Measurements from ENCODE around the gene PER2.

The PER2 gene

DNA sequence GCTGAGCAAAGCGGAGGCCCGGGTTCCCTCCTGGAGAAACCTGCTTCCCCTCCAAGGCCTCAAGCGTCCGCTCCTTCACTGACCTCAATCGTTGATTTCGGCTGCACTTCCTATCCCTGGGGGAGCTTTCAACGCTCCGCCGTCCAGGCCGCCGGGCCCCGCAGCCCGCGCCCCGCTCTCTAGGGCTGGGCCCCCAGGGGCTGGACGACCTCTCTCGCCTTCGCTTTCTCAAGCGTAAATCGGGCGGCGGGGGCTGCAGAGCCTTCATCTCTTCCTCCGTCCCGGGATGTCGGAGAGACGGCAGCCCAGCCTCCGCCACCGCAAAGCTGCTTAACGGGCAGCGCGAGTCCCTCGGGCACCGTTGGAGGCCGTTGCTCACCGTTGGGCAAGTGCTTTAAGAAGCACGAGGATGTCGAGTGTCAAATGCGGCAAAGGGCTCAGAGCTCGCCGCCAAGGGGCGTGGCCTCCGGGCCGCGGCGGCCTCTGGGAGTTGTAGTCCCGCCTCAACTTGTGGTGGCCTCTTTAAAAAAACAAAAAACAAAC is 57.1 kb downstream of the PER2 start:
- DNase-seq (ENCODE audit: low spot score), result no peak

DNA sequence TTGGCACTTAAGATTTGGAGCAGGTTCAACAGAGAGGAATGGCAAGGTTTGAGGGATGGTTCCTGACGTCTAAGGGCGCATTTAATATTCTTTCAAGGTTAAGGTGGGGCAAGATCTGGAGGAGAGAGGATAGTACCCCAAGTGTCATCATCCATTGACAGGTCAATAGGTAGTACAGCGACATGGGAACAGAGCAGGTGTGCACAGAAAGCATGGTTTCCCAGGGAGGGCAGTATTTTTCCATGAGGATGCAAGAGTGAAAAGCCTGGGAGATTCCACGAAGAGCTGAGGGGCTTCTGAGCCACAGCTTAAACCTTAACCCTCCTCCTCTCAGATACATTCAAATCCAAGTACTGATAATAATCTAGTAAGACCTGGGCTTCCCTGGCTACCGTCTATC is 57.7 kb downstream of the PER2 start:
- no peak for DNase-seq (ENCODE audit: low spot score)

DNA sequence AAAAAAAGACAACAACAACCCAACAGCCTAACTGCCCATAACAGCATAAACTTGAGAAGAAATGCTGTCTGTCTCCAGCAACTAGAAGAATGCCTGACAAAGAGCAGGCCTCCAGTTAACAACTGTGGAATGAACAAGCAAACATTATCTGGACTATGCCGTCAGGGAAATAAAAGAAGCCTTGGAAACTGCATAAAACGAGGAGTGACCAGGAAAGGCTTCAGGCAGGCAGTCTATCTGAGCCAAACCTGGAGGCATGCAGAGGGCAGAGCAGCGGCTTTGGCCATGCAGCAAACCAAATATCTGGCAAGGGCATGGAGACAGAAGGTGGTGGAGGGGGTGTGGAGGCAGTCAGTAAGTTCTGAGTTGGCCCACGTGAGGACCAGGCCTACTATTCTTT is 59.7 kb downstream of the PER2 start:
- no peak for DNase-seq (ENCODE audit: low spot score)

GRCh38 chr2:238227587-238228032 is 60.8 kb downstream of the PER2 start:
- DNase-seq (ENCODE audit: low spot score), result no peak

DNA sequence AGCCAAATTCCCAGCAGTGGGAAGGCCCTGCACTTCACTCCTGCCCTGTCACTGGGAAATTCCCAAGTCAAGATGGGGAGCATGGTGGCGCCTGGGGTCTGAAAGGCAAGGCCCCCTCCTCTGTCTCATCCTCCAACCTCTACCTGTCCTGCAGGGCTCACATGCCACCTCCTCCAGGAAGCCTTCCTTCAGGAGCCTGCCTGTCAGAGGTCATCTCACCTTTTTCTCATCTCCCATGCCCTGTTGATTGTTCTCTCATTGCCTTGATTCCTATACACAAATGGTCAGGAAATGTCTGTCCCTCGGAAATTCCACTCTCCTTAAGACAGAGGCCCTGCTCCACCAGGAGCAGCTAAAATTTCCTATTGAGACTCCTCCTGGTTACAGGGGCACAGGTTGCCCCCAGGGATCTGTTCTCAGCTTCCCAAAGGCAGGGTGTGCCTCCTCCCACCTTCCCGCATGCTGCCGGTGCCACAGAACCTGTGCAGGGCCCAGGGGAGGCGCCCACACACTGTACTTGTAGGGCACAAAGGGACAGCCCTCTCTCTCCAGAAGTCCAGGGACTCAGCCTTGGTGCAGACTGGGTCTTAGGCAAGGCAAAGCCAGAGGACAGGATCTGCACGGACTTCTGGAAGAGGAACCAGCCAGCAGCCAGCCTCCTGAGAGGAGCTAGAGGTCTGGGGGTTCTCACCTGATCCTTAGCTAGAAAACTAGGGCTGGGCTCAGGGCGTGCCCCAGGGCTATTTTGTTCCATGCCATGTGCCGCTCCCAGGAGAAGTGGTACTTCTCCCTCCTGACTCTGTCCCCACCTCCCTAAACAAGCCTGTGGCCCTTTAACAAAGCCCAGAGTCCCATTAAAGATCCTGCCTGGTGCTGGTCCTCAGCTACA is 61.5 kb downstream of the PER2 start:
- no peak for DNase-seq (ENCODE audit: low spot score)

GRCh38 chr2:238225911-238226697 is 62.3 kb downstream of the PER2 start:
- no peak for DNase-seq (ENCODE audit: low spot score)

- DNase-seq (ENCODE audit: low spot score), result no peak
These were observed 63.3 kb downstream of the PER2 start for GRCh38 chr2:238225121-238225520.

DNA sequence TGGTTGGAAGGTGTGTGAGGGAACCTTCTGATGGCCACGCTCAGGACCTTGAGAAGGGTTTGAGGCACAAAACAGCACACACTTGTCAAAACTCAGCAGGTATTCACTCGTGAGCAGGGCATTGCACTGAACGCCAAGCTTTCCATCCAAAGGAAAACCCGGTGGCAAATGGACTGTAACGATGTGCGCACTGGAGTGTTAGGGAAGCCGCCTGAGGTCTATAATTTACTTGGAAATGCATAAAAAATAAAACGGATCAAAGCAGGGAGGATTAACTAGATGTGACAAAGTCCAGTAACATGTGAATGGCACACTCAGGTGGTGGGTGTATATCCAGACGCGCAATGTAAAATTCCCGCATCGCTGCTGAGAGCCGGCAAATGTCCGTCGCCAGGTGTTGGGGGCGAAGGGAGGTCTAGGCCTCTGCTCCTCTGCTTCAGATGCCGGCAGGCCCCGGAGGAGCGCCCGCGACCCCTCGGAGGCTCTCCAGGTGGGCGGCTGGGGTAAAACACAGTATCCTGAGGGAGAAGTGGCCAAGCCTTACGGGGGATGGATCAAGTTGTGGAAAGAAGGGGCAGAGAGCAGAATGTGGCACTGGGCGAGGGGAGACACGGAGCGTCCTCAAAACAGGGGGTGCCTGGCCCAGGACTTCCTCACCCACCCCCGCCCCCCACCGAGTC is 63.9 kb downstream of the PER2 start:
- DNase-seq (ENCODE audit: low spot score), result no peak

- peak; percentile 74 for DNase-seq (ENCODE audit: low spot score)
These were observed 67.4 kb downstream of the PER2 start for GRCh38 chr2:238220892-238221521.

DNA sequence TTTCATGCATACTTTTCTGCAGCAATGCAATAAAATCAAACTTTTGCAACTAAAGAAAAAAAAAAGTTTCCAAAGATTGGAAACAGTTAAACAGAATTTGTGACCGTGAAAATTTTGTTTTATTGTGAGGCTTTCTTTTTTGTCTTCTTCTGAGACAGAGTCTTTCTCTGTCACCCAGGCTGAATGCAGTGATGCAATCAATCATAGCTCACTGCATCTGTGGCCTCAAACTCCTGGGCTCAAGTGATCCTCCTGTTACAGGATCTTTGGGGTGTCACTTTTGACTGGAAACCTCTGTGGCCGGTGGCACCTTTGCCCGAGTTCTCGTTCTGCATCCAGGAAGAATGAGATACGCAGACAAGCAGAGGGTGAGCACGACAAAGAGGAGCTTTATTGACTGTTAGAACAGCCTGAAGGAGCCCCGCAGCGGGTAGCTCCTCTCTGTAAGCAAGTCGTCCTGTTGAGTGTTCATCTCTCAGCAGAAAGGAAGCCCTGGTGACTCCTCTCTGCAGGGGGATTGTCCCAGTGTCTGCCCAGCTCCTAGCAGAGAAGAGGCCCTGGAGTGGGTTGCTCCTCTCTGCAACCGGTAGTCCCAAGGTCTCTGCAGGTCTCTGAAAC is 68.0 kb downstream of the PER2 start:
- no peak for DNase-seq (ENCODE audit: low spot score)

DNA sequence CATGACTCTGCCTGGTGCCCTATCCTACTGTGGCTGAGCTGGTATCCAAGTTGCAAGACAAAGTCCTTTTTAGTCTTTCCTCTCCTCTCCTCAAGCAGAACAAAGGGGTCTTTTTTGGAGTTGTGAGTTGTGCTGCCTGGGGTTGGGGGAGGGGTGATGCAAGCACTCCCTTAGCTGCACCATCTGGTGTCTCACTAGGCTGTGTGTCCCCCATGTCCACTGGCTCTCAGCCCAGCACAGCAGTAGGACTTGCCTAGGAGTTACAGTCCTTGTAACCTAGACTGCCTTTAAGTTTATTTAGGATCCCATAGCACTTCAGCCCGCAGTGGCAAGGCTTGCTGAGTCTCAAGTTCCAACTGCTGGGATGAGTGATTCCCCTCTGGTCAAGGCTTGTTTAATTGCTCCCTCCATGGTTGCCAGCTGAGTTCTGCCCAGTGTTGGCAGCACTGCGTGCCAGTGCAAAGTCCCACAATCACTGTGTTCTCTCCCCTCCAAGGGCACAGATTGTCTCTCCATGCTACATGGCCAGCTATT is 71.7 kb downstream of the PER2 start:
- no peak for DNase-seq (ENCODE audit: low spot score)

DNA sequence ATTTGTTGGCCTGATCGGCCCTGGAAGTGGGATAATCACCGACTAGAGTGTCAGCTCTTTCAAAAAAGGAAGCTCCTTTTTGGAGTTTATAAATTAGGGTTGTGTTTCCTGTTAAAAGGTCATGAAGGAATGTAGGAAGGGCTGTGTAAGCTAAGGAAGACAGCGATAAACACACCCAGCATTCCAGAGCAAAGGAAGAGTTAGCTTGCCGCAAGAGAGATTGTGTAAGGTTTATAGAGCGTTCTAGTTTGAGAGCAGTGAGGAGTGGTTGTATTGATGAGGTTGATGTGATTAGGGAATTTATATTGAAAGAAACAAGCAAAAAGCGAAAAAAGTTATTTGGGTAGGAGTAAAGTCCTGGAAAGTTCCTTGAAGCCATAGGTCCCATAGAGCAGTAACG is 81.4 kb downstream of the PER2 start:
- DNase-seq (ENCODE audit: low spot score), result no peak

DNA sequence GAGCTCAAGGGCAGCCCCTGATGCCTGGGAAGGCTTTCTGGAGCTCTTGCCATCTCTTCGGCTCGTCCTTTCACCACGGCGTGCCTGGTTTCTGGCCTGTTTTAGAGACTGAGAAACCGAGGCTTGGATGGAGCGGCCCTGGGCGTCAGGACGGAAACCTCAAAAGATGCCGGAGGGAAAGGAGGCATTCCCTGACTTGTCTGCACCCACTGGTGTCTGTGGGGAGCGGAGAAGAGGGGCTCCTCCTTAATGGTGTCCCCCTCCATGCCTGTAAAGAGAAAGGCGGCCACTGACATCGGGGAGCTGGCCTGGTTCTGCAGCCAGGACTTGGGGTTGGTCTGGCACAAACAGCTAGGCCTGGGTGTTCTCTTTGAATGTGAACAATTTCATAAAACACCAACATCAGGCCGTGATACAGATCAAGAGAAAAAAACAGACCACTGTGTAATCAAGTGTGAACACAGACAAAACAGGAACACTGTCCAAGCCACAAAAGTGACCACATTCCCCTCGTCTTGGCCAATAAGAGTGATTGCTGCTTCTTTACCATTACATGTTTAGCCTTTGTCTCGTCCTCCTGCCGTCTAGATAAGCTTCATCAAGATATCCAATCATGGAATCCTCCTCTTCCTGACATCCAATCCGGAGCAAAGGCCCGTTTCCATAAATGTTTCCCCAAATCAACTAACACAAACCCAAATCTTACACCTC is 84.3 kb downstream of the PER2 start:
- DNase-seq (ENCODE audit: low spot score), result peak; percentile 14

DNA sequence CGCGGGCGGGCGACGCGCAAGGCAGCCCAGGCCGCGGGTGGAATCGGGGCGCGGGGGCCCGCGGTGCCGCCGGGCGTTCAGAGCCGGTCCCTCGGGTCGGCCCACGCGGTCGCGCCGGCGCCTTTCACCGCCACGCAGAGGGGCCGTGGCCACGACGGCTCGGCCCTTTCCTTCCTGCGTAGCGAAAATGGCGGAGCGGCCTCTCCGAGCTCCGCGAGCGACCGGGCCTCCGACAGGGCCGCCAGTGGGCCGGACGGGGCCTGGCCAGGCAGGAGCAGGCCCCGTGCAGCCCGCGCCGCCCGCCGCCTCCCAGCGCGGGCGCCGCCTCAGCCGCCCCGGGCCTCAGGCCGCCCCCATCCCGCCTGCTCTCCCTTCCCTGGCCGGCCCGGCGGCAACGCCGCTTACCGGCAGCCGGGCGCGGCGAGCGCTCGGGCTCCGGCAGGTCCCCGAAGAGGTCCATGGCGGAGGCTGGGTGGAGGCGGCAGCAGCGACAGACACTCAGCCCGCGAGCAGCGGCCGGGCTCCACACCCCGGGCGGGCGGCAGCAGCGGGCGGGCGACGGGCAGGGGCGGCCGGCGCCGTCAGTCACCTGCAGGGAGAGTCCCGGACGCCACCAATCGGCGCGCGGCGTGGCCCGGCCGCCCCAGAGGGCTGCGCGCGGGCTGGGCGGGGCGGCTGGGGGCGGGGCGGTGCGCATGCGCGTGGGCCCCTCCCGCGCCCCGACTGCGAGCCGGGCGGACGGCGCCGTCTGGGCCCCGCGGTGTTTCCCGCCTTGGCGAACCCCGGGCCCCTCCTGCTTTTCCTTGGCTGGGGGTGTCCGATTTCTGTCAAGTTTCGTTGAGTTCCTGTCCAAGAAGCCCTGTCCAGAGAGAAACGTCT is 85.1 kb downstream of the PER2 start, which contains the start of gene ILKAP:
Gene ILKAP (minus strand): TSS at position 602 of the 879 bp plus-strand sequence. CDS start 142 bp downstream, at position 460.
- peak; percentile 72 for DNase-seq (ENCODE audit: low spot score)

DNA sequence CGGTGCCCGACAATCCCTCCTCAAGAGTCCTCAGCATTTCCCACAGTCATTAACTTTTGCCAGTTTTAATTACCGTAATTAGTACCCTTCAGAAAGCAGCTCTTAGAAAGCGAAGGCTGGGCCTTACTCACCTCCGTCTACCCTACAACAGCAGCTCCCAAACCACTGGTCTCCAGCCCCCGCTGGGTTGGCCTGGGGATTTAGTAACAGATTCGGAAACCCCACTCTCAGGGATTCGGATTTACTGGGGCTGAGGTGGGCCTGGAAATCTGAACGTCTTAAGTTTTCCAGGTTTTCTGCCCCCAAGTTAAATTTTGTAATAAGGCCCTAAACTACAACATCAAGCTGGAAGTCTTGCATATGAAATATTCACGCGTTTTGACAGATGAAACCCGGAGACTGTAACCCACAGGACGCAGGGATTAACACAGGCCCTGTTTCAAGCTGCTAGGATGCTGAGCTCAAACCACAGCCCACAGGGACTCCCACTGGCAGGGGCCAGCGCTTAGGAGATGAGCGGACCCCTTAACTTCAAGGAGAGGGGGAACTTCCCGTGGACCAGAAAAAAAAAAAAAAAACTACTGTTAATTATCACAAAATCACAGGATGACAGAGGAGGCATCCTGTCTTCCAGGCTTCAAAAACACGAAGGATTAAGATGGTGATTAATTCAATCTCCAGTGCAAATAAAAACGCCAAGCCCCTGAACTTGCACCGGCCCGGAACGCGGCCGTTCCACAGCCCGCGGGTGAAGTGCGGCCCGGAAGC is 85.9 kb downstream of the PER2 start:
- no peak for DNase-seq (ENCODE audit: low spot score)
